GM21576 (cell line): ENCODE measurements around the gene FLNB.
"Not testable (repeated sequence)": the region's sequence is repeated elsewhere in the genome, so short reads cannot be mapped to it uniquely, and the experiment has no call there.

Experiments
- ATAC-seq: cut with Tn5 transposase; IDR thresholded peaks from one replicate; pipeline ENCODE4 v1.9.1; 2021; ENCODE audit warnings: mild to moderate bottlenecking, moderate library complexity; ENCODE audit not compliant: unreplicated experiment

The FLNB gene

DNA sequence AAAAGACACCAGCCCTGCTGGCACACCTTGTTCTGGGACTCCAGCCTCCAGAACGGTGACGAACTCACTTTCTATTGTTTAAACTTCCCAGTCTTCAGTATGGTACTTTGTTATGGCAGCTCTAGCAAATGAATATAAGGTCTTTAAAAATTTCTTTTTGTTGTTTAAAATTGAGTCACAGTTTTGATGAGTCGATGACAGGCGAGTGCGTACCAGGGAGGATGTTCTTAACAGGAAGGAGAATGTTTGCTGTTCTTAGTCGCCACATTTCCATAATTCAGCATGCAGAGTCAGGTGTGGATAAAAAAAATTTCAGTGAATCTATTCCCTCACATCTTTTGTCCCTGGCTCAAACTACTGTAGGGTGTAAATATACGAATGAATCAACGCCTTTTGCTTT, 190.1 kb downstream of the FLNB start:
- no peak for ATAC-seq

GRCh38 chr3:58198804-58199203, 190.6 kb downstream of the FLNB start:
- ATAC-seq, result no peak

- no peak for ATAC-seq
Observed at GRCh38 chr3:58200121-58200709, 192.0 kb downstream of the FLNB start.

GRCh38 chr3:58200846-58201355, 192.7 kb downstream of the FLNB start:
- no peak for ATAC-seq

GRCh38 chr3:58201451-58201850, 193.2 kb downstream of the FLNB start:
- not testable (repeated sequence) for ATAC-seq

DNA sequence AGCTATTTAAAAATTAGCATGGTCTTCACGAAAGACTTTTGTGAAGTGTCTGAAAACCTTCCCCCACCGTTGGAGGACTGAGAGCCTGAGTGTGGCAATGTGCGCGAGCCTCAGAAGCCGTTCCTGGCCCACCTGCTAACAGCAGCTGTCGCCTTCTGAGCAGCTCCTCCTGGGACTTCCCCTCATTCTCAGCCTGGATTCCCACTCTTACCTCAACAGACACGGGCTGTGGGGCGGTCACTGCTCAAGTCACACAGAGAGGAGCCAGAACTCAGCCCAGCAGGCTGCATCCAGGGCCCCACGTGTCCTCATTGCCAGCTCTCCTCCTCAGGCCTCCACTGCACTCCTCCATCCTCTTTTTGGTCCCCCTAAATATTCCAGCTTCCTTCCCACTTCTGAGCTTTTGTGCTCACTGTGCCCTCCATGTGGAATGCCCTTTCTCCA, 194.7 kb downstream of the FLNB start:
- peak; percentile 64 for ATAC-seq

- no peak for ATAC-seq
Observed at GRCh38 chr3:58203541-58203940, 195.3 kb downstream of the FLNB start.

DNA sequence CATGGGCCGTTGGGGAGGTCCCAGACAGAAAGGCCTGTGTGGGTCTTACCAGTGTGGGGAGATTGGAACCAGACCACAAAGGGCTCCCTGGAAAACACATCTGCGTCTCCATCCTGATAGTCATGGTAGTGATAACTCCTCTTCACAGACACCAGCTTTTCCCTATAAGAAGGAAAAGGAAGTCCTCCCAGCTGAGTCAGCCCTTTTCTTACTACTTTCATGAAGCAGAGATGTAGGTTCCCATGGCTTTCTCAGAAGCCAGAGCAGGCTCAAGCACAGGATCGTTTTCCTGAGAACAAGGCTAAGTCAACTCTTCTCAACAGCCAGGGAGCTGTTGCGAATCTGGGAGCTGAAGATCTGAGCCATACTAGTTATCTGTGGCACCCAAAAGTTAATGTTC, 196.5 kb downstream of the FLNB start:
- no peak for ATAC-seq

DNA sequence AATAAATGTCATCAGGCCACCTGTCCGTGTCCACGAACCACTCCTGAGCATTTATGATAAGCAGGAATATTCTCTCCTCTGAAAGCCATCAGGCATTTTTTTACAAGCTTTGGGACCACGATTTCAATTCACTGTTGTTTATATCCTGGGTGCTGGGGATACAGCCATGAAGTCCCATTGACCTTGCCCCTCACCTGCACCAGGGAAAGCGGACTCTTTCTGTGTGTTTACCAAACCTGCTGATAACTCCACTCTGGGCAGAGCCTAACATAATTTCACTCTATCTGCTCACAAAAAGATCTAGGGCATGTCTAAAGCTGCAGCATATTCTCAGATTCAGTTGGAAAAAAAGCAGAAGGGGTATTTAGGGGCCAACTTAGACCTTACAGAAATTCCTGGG, 197.8 kb downstream of the FLNB start:
- no peak for ATAC-seq

GRCh38 chr3:58206406-58207011, 198.3 kb downstream of the FLNB start:
- no peak for ATAC-seq

GRCh38 chr3:58207954-58208353, 199.7 kb downstream of the FLNB start:
- no peak for ATAC-seq

- ATAC-seq, result no peak
Observed at GRCh38 chr3:58209933-58210332, 201.7 kb downstream of the FLNB start.

GRCh38 chr3:58210761-58211460, 202.7 kb downstream of the FLNB start, which contains the start of gene DNASE1L3:
Gene DNASE1L3, minus strand, starts transcription at chr3:58210972. Its CDS starts 66 bp downstream, at chr3:58210906.
- no peak for ATAC-seq

GRCh38 chr3:58214484-58215316, 206.5 kb downstream of the FLNB start:
- ATAC-seq, result peak; percentile 78

- ATAC-seq, result no peak
Observed at GRCh38 chr3:58215317-58216025, 207.2 kb downstream of the FLNB start.

GRCh38 chr3:58216496-58217195, 208.4 kb downstream of the FLNB start:
- no peak for ATAC-seq

DNA sequence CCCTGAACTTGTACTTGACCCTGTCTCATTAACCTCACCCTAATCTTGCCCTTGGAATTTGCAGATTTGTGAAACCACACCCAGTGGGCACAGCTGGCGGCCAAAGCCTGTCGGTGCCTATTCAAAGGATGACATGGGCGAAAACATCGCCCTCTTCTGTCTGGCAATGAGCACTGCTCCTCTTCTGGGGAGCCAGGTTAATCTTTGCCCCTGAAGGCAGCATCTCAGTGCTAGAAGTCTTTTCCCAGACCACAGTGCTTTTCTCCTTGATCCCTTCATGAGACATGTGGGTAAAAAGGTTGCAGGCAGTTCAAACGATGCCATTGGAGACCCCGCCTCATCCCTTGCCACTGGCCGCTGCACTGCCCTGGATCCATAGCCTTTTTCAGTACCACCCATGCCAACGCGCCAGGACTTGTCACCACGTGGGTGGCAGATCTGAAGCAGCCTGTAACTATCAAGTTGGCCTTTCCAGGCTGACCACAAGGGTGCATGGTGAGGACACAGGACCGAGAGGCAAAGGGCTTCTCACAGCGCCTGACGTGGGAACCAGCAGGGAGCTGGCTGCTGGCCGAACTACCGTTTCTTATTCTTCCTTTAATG, 209.1 kb downstream of the FLNB start:
- peak; percentile 28 for ATAC-seq

- no peak for ATAC-seq
Observed at GRCh38 chr3:58218904-58219303, 210.7 kb downstream of the FLNB start.
